Measurements from ENCODE around the gene SLC7A14. TPM values are rescaled to one million over a fixed set of nuclear protein-coding genes. Genes with fewer than 3 reads are reported as not detected.
A peak's percentile ranks its signal among the peaks of the same experiment; 100 is the strongest.

The SLC7A14 gene
- total and polyA plus RNA-seq, 2 experiments from 2014 or later = 0.05 TPM; not detected in 1

DNA sequence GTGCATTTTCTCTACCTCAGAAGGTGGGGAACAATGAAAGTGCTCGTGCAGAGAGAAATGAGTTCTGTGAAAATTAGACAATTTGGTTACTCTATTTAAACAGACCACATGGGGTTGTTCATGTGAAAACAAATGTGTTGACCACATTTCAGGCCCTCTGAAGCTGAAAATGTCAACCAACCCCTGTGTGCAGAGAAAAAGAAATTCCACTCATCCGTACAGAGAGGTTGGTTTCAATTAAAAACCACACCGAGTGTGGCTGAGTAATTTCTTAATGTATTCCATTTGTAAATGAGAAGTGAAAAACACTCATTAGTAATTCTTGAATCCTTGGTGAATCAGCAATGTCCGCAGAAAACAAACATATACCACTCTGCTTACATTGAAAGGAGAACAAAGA, 46.9 kb upstream of the SLC7A14 start:
- WGBS, 2 experiments (ENCODE audit: low coverage in 1 of 2, low lambda C conversion rate in 2 of 2, missing lambda C conversion rate in 2 of 2) = 0 to 4% methylated on average over 4 of the region's 4 CpGs
- peak; percentile 33 for DNase-seq
- no peaks in the 10 kb centered on the region for H3K9me2 ChIP-seq (ENCODE audit: insufficient read depth)

DNA sequence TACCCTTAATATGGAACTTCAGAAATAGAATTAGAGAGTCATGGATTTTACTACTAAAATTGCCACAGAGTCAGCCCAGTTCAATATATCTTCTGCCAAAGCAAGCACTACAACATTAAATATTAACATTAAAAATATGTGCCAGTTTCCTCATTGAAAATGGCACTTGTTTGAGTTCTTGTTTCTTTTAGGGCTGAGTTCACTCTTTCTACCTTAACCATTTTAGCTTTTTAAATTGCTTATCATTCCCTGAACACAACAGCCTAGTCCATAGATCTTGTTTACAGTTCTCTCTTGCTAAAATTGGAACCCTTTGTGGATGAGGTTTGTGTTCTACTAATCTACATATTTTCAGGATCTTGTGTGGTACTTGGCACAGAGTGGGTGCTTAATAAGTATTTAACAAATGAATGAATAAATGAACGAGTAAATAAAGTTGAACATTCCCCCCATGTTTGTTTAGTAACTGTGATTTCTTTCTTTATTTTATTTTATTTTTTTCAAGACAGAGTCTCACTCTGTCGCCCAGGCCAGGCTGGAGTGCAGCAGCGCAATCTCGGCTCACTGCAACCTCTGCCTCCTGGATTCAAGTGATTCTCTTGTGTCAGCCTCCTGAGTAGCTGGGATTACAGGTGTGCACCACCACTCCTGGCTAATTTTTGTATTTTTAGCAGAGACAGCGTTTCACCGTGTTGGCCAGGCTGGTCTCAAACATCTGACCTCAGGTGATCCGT, 46.0 kb upstream of the SLC7A14 start:
- Histone ChIP-seq H3K79me2 (ENCODE audit: insufficient read depth) (no peaks in the 10 kb centered on the region), H2AFZ (no peak overlapping the region), H3K9me3 (ENCODE audit: low read depth) (no peaks in the 10 kb centered on the region), H3K36me3 (ENCODE audit: low read depth) (no peaks in the 10 kb centered on the region), H3F3A (ENCODE audit: insufficient read depth) (no peaks in the 10 kb centered on the region), H3K9me2 (ENCODE audit: insufficient read depth) (no peaks in the 10 kb centered on the region), H3K9ac (no peak overlapping the region), H3K4me1 (ENCODE audit: insufficient read depth) (peaks cover 10% of the 10 kb centered on the region), H4K20me1 (ENCODE audit: insufficient read depth) (no peaks in the 10 kb centered on the region), H3K27me3 (replicated peaks; ENCODE audit: insufficient read depth) (no peaks in the 10 kb centered on the region), H3K4me3 (no peak overlapping the region), H3K27ac (no peak overlapping the region), H3K4me2 (ENCODE audit: unreplicated experiment) (no peak overlapping the region)
- 97 to 98% methylated on average over 7 of the region's 7 CpGs for WGBS, 2 experiments (ENCODE audit: low coverage in 1 of 2, low lambda C conversion rate in 2 of 2, missing lambda C conversion rate in 2 of 2)
- no peak for DNase-seq
- no peak for TF ChIP-seq EZH2phosphoT487 (IDR thresholded peaks at IDR 0.05; ENCODE audit: insufficient read depth, low read depth)
- TF ChIP-seq EZH2 (IDR thresholded peaks at IDR 0.05; ENCODE audit: insufficient read depth, poor library complexity, severe bottlenecking) = no peak
- in situ Hi-C loops (cut with MboI) = no loop called here

More for the DNA sequence above, 46.9 kb upstream of the SLC7A14 start:
- in situ Hi-C loops (cut with MboI) = no loop called here
- Histone ChIP-seq H3K4me1 (ENCODE audit: insufficient read depth) (peaks cover 10% of the 10 kb centered on the region), H3K4me2 (ENCODE audit: unreplicated experiment) (peak overlapping the region; percentile 49), H3K79me2 (ENCODE audit: insufficient read depth) (no peaks in the 10 kb centered on the region), H3K27ac (no peak overlapping the region), H3K9me3 (ENCODE audit: low read depth) (no peaks in the 10 kb centered on the region), H2AFZ (peak overlapping the region; percentile 59), H3K9ac (no peak overlapping the region), H3K27me3 (replicated peaks; ENCODE audit: insufficient read depth) (no peaks in the 10 kb centered on the region), H4K20me1 (ENCODE audit: insufficient read depth) (no peaks in the 10 kb centered on the region), H3K4me3 (peak overlapping the region; percentile 21; the same call in 1 of the 2 replicates), H3K36me3 (ENCODE audit: low read depth) (no peaks in the 10 kb centered on the region), H3F3A (ENCODE audit: insufficient read depth) (no peaks in the 10 kb centered on the region)
- TF ChIP-seq EZH2 (IDR thresholded peaks at IDR 0.05; ENCODE audit: insufficient read depth, poor library complexity, severe bottlenecking) (no peak), EZH2phosphoT487 (IDR thresholded peaks at IDR 0.05; ENCODE audit: insufficient read depth, low read depth) (no peak)

GRCh38 chr3:170623524-170623923, 37.6 kb upstream of the SLC7A14 start:
- Histone ChIP-seq H3K79me2 (ENCODE audit: insufficient read depth) (no peaks in the 10 kb centered on the region), H3K27me3 (replicated peaks; ENCODE audit: insufficient read depth) (no peaks in the 10 kb centered on the region), H4K20me1 (ENCODE audit: insufficient read depth) (no peaks in the 10 kb centered on the region), H3K36me3 (ENCODE audit: low read depth) (no peaks in the 10 kb centered on the region), H3K9me3 (ENCODE audit: low read depth) (no peaks in the 10 kb centered on the region), H3K4me1 (ENCODE audit: insufficient read depth) (peaks cover 17% of the 10 kb centered on the region), H3K27ac (no peak overlapping the region), H3K4me2 (ENCODE audit: unreplicated experiment) (no peak overlapping the region), H3F3A (ENCODE audit: insufficient read depth) (peaks cover 21% of the 10 kb centered on the region), H3K9ac (no peak overlapping the region), H3K9me2 (ENCODE audit: insufficient read depth) (no peaks in the 10 kb centered on the region), H3K4me3 (no peak overlapping the region), H2AFZ (no peak overlapping the region)
- in situ Hi-C loops (cut with MboI) = no loop called here
- WGBS, 2 experiments (ENCODE audit: low coverage in 1 of 2, low lambda C conversion rate in 2 of 2, missing lambda C conversion rate in 2 of 2) = 56 to 85% methylated on average over 1 of the region's 1 CpG
- no peak for DNase-seq
- TF ChIP-seq EZH2 (IDR thresholded peaks at IDR 0.05; ENCODE audit: insufficient read depth, poor library complexity, severe bottlenecking) (no peak), EZH2phosphoT487 (IDR thresholded peaks at IDR 0.05; ENCODE audit: insufficient read depth, low read depth) (no peak)

GRCh38 chr3:170622369-170623159, 36.7 kb upstream of the SLC7A14 start:
- no peaks in the 10 kb centered on the region for H4K20me1 ChIP-seq (ENCODE audit: insufficient read depth)
- H3K4me2 ChIP-seq (ENCODE audit: unreplicated experiment) = peak overlapping the region; percentile 54
- 0 out of 2 replicates have a peak overlapping the region, but pooled peaks have one; percentile 6 for H3K4me3 ChIP-seq
- H3K9me2 ChIP-seq (ENCODE audit: insufficient read depth) = no peaks in the 10 kb centered on the region
- no peaks in the 10 kb centered on the region for H3K9me3 ChIP-seq (ENCODE audit: low read depth)
- H3K36me3 ChIP-seq (ENCODE audit: low read depth) = no peaks in the 10 kb centered on the region
- peaks cover 17% of the 10 kb centered on the region for H3K4me1 ChIP-seq (ENCODE audit: insufficient read depth)
- peak overlapping the region; percentile 10; the same call in 1 of the 2 replicates for H2AFZ ChIP-seq
- peak; percentile 95 for DNase-seq
- in situ Hi-C loops (cut with MboI) = no loop called here
- H3K9ac ChIP-seq = peak overlapping the region; percentile 32
- WGBS, 2 experiments (ENCODE audit: low coverage in 1 of 2, low lambda C conversion rate in 2 of 2, missing lambda C conversion rate in 2 of 2) = 2 to 6% methylated on average over 5 of the region's 5 CpGs
- TF ChIP-seq EZH2 (IDR thresholded peaks at IDR 0.05; ENCODE audit: insufficient read depth, poor library complexity, severe bottlenecking) (no peak), EZH2phosphoT487 (IDR thresholded peaks at IDR 0.05; ENCODE audit: insufficient read depth, low read depth) (no peak)
- H3F3A ChIP-seq (ENCODE audit: insufficient read depth) = peaks cover 21% of the 10 kb centered on the region
- H3K79me2 ChIP-seq (ENCODE audit: insufficient read depth) = no peaks in the 10 kb centered on the region
- H3K27me3 ChIP-seq (replicated peaks; ENCODE audit: insufficient read depth) = no peaks in the 10 kb centered on the region
- peak overlapping the region; percentile 65 for H3K27ac ChIP-seq

Measured in GM23248 (cell line).